Measurements from ENCODE around the gene REX1BD.

Gene REX1BD

DNA sequence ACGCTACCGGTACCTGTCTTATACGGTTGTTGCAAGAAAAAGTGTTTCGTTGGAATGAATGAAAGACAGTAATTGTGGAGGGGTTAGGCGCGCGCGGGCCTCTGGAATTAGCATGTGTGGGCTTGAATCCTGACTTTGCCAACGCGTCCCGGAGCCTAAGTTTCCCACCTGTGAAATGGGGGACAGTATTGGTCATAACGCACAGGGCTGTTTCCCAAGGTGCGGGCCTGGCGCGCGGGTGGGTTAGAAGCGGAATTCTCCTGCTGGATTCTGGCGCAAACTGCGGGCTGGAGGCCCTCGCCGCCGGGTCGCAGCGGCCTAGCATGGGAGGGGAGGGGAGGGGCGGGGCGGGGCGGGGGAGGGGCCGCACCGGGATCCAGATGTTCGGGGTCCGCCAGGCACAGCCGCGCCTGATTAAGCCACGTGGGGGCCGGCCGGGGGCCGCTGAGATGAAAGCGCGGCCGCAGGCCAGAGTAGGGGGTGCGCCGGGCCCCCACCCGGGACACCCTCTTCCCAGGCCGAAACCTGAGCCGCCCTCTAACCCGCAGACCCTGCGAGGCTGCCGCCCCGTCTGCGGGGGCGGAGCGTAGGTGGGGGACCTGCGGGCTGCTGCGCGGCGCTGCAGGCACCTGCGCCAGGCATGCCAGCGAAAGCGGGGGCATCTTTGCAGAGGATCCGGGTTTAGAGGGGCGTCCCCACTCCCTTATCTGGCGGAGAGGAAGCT, 22.9 kb downstream of the REX1BD start:
- Histone ChIP-seq H3K9me3 (ENCODE audit: control insufficient read depth in 2 of 2, low read length in 2 of 2) (no peaks in the 10 kb centered on the region), H3K9ac (ENCODE audit: low read length in 2 of 2) (no peak overlapping the region), H3K27me3 (ENCODE audit: control insufficient read depth in 1 of 2, insufficient read depth in 2 of 2, low read length in 2 of 2) (peaks cover 59 to 80% of the 10 kb centered on the region in 2 donors), H3K4me1 (ENCODE audit: control insufficient read depth, insufficient read depth, low read length) (peaks cover 30% of the 10 kb centered on the region), H3K27ac (ENCODE audit: low read length) (no peak overlapping the region), H3K36me3 (ENCODE audit: control insufficient read depth in 2 of 2, insufficient read depth in 2 of 2, low read length in 2 of 2) (no peaks in the 10 kb centered on the region), H3K4me3 (ENCODE audit: low read length in 2 of 2) (peak overlapping the region; percentile 56 to 69)

- H3K4me1 ChIP-seq (ENCODE audit: control insufficient read depth, insufficient read depth, low read length): peaks cover 29% of the 10 kb centered on the region
- no peak overlapping the region for H3K27ac ChIP-seq (ENCODE audit: low read length)
- no peaks in the 10 kb centered on the region for H3K36me3 ChIP-seq (ENCODE audit: control insufficient read depth in 2 of 2, insufficient read depth in 2 of 2, low read length in 2 of 2)
- no peaks in the 10 kb centered on the region for H3K9me3 ChIP-seq (ENCODE audit: control insufficient read depth in 2 of 2, low read length in 2 of 2)
- H3K27me3 ChIP-seq (ENCODE audit: control insufficient read depth in 1 of 2, insufficient read depth in 2 of 2, low read length in 2 of 2): peaks cover 62 to 79% of the 10 kb centered on the region in 2 donors
- peak overlapping the region; percentile 56 to 69 for H3K4me3 ChIP-seq (ENCODE audit: low read length in 2 of 2)
- no peak overlapping the region for H3K9ac ChIP-seq (ENCODE audit: low read length in 2 of 2)
Observed at GRCh38 chr19:18612051-18612771, 23.6 kb downstream of the REX1BD start.

DNA sequence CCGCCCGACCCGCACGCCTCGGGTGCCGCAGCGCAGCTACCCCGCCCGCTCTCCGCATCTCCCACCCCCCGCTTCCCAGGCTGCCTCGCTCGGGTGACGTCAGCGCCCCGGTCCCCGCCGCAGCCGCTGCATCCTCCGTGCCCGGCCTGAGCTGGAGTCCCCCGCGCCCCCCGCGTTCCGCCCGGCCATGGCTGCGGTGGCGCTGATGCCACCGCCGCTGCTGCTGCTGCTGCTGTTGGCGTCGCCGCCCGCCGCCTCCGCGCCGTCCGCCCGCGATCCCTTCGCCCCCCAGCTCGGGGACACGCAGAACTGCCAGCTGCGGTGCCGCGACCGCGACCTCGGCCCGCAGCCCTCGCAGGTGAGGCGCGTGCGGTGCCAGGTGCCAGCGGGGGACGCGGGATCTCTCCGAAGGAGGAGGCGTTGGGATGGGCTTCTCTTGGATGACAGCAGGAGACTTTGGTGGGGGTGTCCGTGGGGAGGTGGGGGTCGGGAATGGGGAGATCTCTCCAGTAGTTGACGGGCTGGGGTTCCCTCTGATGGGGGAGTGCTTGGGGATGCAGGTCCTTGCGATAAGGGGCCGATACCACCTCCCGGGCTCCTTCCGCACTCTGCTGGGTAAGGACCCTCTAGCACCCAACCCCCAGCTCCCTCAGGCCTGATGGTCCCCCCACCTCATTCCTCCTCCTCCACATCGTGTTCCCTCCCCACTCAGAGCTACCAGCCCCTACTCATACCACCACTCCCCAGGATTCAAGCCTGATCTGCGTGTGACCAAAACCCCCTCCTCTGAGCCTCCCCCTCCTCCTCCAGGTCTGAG, 24.4 kb downstream of the REX1BD start, which contains the start of gene TMEM59L:
Gene TMEM59L, plus strand, starts transcription at position 99 of the 817 bp plus-strand sequence. Its CDS starts 89 bp downstream, at position 188.
- Histone ChIP-seq H3K4me3 (ENCODE audit: low read length in 2 of 2) (peak within 1 kb of the TSS; percentile 56 to 69), H3K9me3 (ENCODE audit: control insufficient read depth in 2 of 2, low read length in 2 of 2) (no peaks in the 10 kb centered on the region), H3K27me3 (ENCODE audit: control insufficient read depth in 1 of 2, insufficient read depth in 2 of 2, low read length in 2 of 2) (peaks cover 65 to 77% of the 10 kb centered on the region in 2 donors), H3K9ac (ENCODE audit: low read length in 2 of 2) (no peak within 1 kb of the TSS), H3K36me3 (ENCODE audit: control insufficient read depth in 2 of 2, insufficient read depth in 2 of 2, low read length in 2 of 2) (no peaks in the 10 kb centered on the region), H3K4me1 (ENCODE audit: control insufficient read depth, insufficient read depth, low read length) (peaks cover 21% of the 10 kb centered on the region), H3K27ac (ENCODE audit: low read length) (no peak within 1 kb of the TSS)

- H3K4me3 ChIP-seq (ENCODE audit: low read length in 2 of 2): no peak overlapping the region
- no peak overlapping the region for H3K27ac ChIP-seq (ENCODE audit: low read length)
- H3K36me3 ChIP-seq (ENCODE audit: control insufficient read depth in 2 of 2, insufficient read depth in 2 of 2, low read length in 2 of 2): no peaks in the 10 kb centered on the region
- peaks cover 21% of the 10 kb centered on the region for H3K4me1 ChIP-seq (ENCODE audit: control insufficient read depth, insufficient read depth, low read length)
- H3K27me3 ChIP-seq (ENCODE audit: control insufficient read depth in 1 of 2, insufficient read depth in 2 of 2, low read length in 2 of 2): peaks cover 58 to 70% of the 10 kb centered on the region in 2 donors
- no peak overlapping the region for H3K9ac ChIP-seq (ENCODE audit: low read length in 2 of 2)
- no peaks in the 10 kb centered on the region for H3K9me3 ChIP-seq (ENCODE audit: control insufficient read depth in 2 of 2, low read length in 2 of 2)
Observed at GRCh38 chr19:18613589-18614234, 25.1 kb downstream of the REX1BD start.

GRCh38 chr19:18616023-18616422, 27.4 kb downstream of the REX1BD start:
- H3K27ac ChIP-seq (ENCODE audit: low read length): no peak overlapping the region
- no peak overlapping the region for H3K4me3 ChIP-seq (ENCODE audit: low read length in 2 of 2)
- H3K4me1 ChIP-seq (ENCODE audit: control insufficient read depth, insufficient read depth, low read length): peaks cover 18% of the 10 kb centered on the region
- H3K36me3 ChIP-seq (ENCODE audit: control insufficient read depth in 2 of 2, insufficient read depth in 2 of 2, low read length in 2 of 2): no peaks in the 10 kb centered on the region
- peaks cover 40 to 47% of the 10 kb centered on the region in 2 donors for H3K27me3 ChIP-seq (ENCODE audit: control insufficient read depth in 1 of 2, insufficient read depth in 2 of 2, low read length in 2 of 2)
- no peak overlapping the region for H3K9ac ChIP-seq (ENCODE audit: low read length in 2 of 2)
- no peaks in the 10 kb centered on the region for H3K9me3 ChIP-seq (ENCODE audit: control insufficient read depth in 2 of 2, low read length in 2 of 2)

- H3K4me1 ChIP-seq (ENCODE audit: control insufficient read depth, insufficient read depth, low read length): peaks cover 8% of the 10 kb centered on the region
- H3K27ac ChIP-seq (ENCODE audit: low read length): no peak overlapping the region
- H3K4me3 ChIP-seq (ENCODE audit: low read length in 2 of 2): no peak overlapping the region
- no peak overlapping the region for H3K9ac ChIP-seq (ENCODE audit: low read length in 2 of 2)
- H3K27me3 ChIP-seq (ENCODE audit: control insufficient read depth in 1 of 2, insufficient read depth in 2 of 2, low read length in 2 of 2): peaks cover 28 to 32% of the 10 kb centered on the region in 2 donors
- H3K36me3 ChIP-seq (ENCODE audit: control insufficient read depth in 2 of 2, insufficient read depth in 2 of 2, low read length in 2 of 2): no peaks in the 10 kb centered on the region
- H3K9me3 ChIP-seq (ENCODE audit: control insufficient read depth in 2 of 2, low read length in 2 of 2): no peaks in the 10 kb centered on the region
Observed at GRCh38 chr19:18617562-18617961, 29.0 kb downstream of the REX1BD start.

DNA sequence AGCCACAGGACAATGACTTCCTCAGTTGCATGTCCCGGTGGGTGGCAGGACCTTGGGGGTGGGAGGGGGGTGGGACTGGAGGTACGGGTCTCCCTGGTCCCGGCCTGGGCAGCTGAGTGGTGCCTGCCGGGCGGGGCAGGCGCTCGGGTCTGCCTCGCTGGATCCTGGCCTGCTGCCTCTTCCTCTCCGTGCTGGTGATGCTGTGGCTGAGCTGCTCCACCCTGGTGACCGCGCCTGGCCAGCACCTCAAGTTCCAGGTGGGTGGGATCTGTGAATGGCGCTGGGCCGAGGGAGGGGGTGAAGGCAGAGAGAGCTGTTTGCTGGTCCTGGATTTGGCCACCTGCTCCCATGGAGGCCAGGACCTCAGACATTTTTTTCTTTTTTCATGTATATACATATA, 29.6 kb downstream of the REX1BD start:
- no peak overlapping the region for H3K27ac ChIP-seq (ENCODE audit: low read length)
- no peaks in the 10 kb centered on the region for H3K36me3 ChIP-seq (ENCODE audit: control insufficient read depth in 2 of 2, insufficient read depth in 2 of 2, low read length in 2 of 2)
- H3K4me3 ChIP-seq (ENCODE audit: low read length in 2 of 2): no peak overlapping the region
- peaks cover 2% of the 10 kb centered on the region for H3K4me1 ChIP-seq (ENCODE audit: control insufficient read depth, insufficient read depth, low read length)
- H3K9ac ChIP-seq (ENCODE audit: low read length in 2 of 2): no peak overlapping the region
- no peaks in the 10 kb centered on the region for H3K9me3 ChIP-seq (ENCODE audit: control insufficient read depth in 2 of 2, low read length in 2 of 2)
- H3K27me3 ChIP-seq (ENCODE audit: control insufficient read depth in 1 of 2, insufficient read depth in 2 of 2, low read length in 2 of 2): peaks cover 26% of the 10 kb centered on the region in 2 donors

- H3K27me3 ChIP-seq (ENCODE audit: control insufficient read depth in 1 of 2, insufficient read depth in 2 of 2, low read length in 2 of 2): peaks cover 11 to 14% of the 10 kb centered on the region in 2 donors
- H3K27ac ChIP-seq (ENCODE audit: low read length): no peak overlapping the region
- H3K36me3 ChIP-seq (ENCODE audit: control insufficient read depth in 2 of 2, insufficient read depth in 2 of 2, low read length in 2 of 2): no peaks in the 10 kb centered on the region
- H3K9ac ChIP-seq (ENCODE audit: low read length in 2 of 2): no peak overlapping the region
- no peak overlapping the region for H3K4me3 ChIP-seq (ENCODE audit: low read length in 2 of 2)
- H3K4me1 ChIP-seq (ENCODE audit: control insufficient read depth, insufficient read depth, low read length): no peaks in the 10 kb centered on the region
- H3K9me3 ChIP-seq (ENCODE audit: control insufficient read depth in 2 of 2, low read length in 2 of 2): no peaks in the 10 kb centered on the region
Observed at GRCh38 chr19:18620311-18620710, 31.7 kb downstream of the REX1BD start.

GRCh38 chr19:18620902-18621301, 32.3 kb downstream of the REX1BD start:
- no peaks in the 10 kb centered on the region for H3K4me1 ChIP-seq (ENCODE audit: control insufficient read depth, insufficient read depth, low read length)
- H3K4me3 ChIP-seq (ENCODE audit: low read length in 2 of 2): no peak overlapping the region
- no peaks in the 10 kb centered on the region for H3K36me3 ChIP-seq (ENCODE audit: control insufficient read depth in 2 of 2, insufficient read depth in 2 of 2, low read length in 2 of 2)
- H3K27me3 ChIP-seq (ENCODE audit: control insufficient read depth in 1 of 2, insufficient read depth in 2 of 2, low read length in 2 of 2): peaks cover 9 to 14% of the 10 kb centered on the region in 2 donors
- H3K9ac ChIP-seq (ENCODE audit: low read length in 2 of 2): no peak overlapping the region
- no peaks in the 10 kb centered on the region for H3K9me3 ChIP-seq (ENCODE audit: control insufficient read depth in 2 of 2, low read length in 2 of 2)
- no peak overlapping the region for H3K27ac ChIP-seq (ENCODE audit: low read length)

- H3K9me3 ChIP-seq (ENCODE audit: control insufficient read depth in 2 of 2, low read length in 2 of 2): no peaks in the 10 kb centered on the region
- peaks cover 0 to 3% of the 10 kb centered on the region in 2 donors for H3K27me3 ChIP-seq (ENCODE audit: control insufficient read depth in 1 of 2, insufficient read depth in 2 of 2, low read length in 2 of 2)
- H3K4me3 ChIP-seq (ENCODE audit: low read length in 2 of 2): no peak overlapping the region
- H3K27ac ChIP-seq (ENCODE audit: low read length): no peak overlapping the region
- H3K4me1 ChIP-seq (ENCODE audit: control insufficient read depth, insufficient read depth, low read length): no peaks in the 10 kb centered on the region
- no peaks in the 10 kb centered on the region for H3K36me3 ChIP-seq (ENCODE audit: control insufficient read depth in 2 of 2, insufficient read depth in 2 of 2, low read length in 2 of 2)
- no peak overlapping the region for H3K9ac ChIP-seq (ENCODE audit: low read length in 2 of 2)
Observed at GRCh38 chr19:18626906-18627305, 38.3 kb downstream of the REX1BD start.

Data from stomach smooth muscle (tissue), 2 donors.